H9 (cell line): ENCODE data around the gene CABLES2. TPM values are rescaled to one million over a fixed set of nuclear protein-coding genes. Genes with fewer than 3 reads are reported as not detected.

Source experiments
- DNase-seq: peaks from one replicate; pipeline ENCODE4 v3.0.0-alpha.2; 2017
- H2AFZ ChIP-seq: one replicate; pipeline ENCODE4 v1.6.1; 2013; ENCODE audit warnings: mild to moderate bottlenecking, low read length, control low read depth, moderate library complexity
- H2AK5ac ChIP-seq: 2 replicates; pipeline ENCODE4 v1.6.1; 2013; ENCODE audit warnings: low read length, control low read depth, mixed read lengths; ENCODE audit not compliant: insufficient read length
- H2BK120ac ChIP-seq: one replicate; pipeline ENCODE4 v1.6.1; 2013; ENCODE audit warnings: low read depth, mild to moderate bottlenecking, low read length, control low read depth, inconsistent platforms; ENCODE audit not compliant: poor library complexity, severe bottlenecking
- H2BK12ac ChIP-seq: 2 replicates; pipeline ENCODE4 v1.6.1; 2013; ENCODE audit warnings: low read length, control low read depth, mixed read lengths, low read depth; ENCODE audit not compliant: insufficient read length
- H2BK15ac ChIP-seq: 2 replicates; pipeline ENCODE4 v1.6.1; 2013; ENCODE audit warnings: low read depth, low read length, control low read depth
- H2BK20ac ChIP-seq: one replicate; pipeline ENCODE4 v1.6.1; 2013; ENCODE audit warnings: low read depth, mild to moderate bottlenecking, low read length, control low read depth, inconsistent platforms; ENCODE audit not compliant: poor library complexity, severe bottlenecking
- H2BK5ac ChIP-seq: 2 replicates; pipeline ENCODE4 v1.6.1; 2013; ENCODE audit warnings: low read length, control low read depth, mixed read lengths; ENCODE audit not compliant: insufficient read length
- H3K14ac ChIP-seq: 2 replicates; pipeline ENCODE4 v1.6.1; 2013; ENCODE audit warnings: low read length, control low read depth; ENCODE audit not compliant: insufficient read depth
- H3K18ac ChIP-seq: 2 replicates; pipeline ENCODE4 v1.6.1; 2013; ENCODE audit warnings: low read depth, mild to moderate bottlenecking, mixed read lengths, low read length, control low read depth; ENCODE audit not compliant: insufficient read length
- H3K23ac ChIP-seq: 2 replicates; pipeline ENCODE4 v1.6.1; 2013; ENCODE audit warnings: low read length, control low read depth, mixed read lengths, low read depth; ENCODE audit not compliant: insufficient read length
- H3K23me2 ChIP-seq: 2 replicates; pipeline ENCODE4 v1.6.1; 2013; ENCODE audit warnings: low read depth, mild to moderate bottlenecking, mixed read lengths, low read length, control low read depth; ENCODE audit not compliant: insufficient read length, poor library complexity, severe bottlenecking
- H3K27ac ChIP-seq: 2 replicates; pipeline ENCODE4 v1.5.1; 2013; ENCODE audit warnings: low read length, control low read depth, mixed read lengths, low read depth; ENCODE audit not compliant: insufficient read length
- H3K27me3 ChIP-seq: 2 replicates; pipeline ENCODE4 v1.6.1; 2013; ENCODE audit warnings: low read length, control low read depth, inconsistent platforms; ENCODE audit not compliant: insufficient read depth
- H3K4ac ChIP-seq: 2 replicates; pipeline ENCODE4 v1.6.1; 2013; ENCODE audit warnings: low read depth, mild to moderate bottlenecking, control low read depth, inconsistent platforms, low read length, moderate library complexity
- H3K4me1 ChIP-seq: 2 replicates; pipeline ENCODE4 v1.6.1; 2013; ENCODE audit warnings: low read length, control low read depth, inconsistent platforms; ENCODE audit not compliant: insufficient read depth
- H3K4me2 ChIP-seq: 2 replicates; pipeline ENCODE4 v1.6.1; 2013; ENCODE audit warnings: low read length, control low read depth, mixed read lengths; ENCODE audit not compliant: insufficient read length, insufficient read depth
- H3K56ac ChIP-seq: 2 replicates; pipeline ENCODE4 v1.6.1; 2013; ENCODE audit warnings: low read depth, mild to moderate bottlenecking, mixed read lengths, low read length, control low read depth; ENCODE audit not compliant: insufficient read length
- H3K79me1 ChIP-seq: 2 replicates; pipeline ENCODE4 v1.6.1; 2013; ENCODE audit warnings: low read depth, mild to moderate bottlenecking, moderate library complexity, low read length, control low read depth, inconsistent platforms; ENCODE audit not compliant: insufficient read depth, poor library complexity, severe bottlenecking
- H3K79me2 ChIP-seq: 2 replicates; pipeline ENCODE4 v1.6.1; 2013; ENCODE audit warnings: low read length, control low read depth, inconsistent platforms; ENCODE audit not compliant: insufficient read depth
- H3K9ac ChIP-seq: 2 replicates; pipeline ENCODE4 v1.6.1; 2013; ENCODE audit warnings: low read length, control low read depth, mixed read lengths; ENCODE audit not compliant: insufficient read length; ENCODE audit errors: extremely low read depth
- H3K9me3 ChIP-seq: one replicate; pipeline ENCODE4 v1.6.1; 2013; ENCODE audit warnings: low read depth, low read length, inconsistent platforms; ENCODE audit not compliant: control insufficient read depth
- H3T11ph ChIP-seq: one replicate; pipeline ENCODE4 v1.6.1; 2013; ENCODE audit warnings: mild to moderate bottlenecking, low read length, control low read depth, inconsistent platforms
- H4K20me1 ChIP-seq: one replicate; pipeline ENCODE4 v1.6.1; 2013; ENCODE audit not compliant: control insufficient read depth, insufficient read length, insufficient read depth
- H4K5ac ChIP-seq: 2 replicates; pipeline ENCODE4 v1.6.1; 2013; ENCODE audit warnings: low read depth, mild to moderate bottlenecking, mixed read lengths, low read length, control low read depth; ENCODE audit not compliant: insufficient read length
- H4K8ac ChIP-seq: replicated peaks from 2 replicates; pipeline ENCODE4 v1.6.1; 2013; ENCODE audit warnings: low read length, control low read depth, mixed read lengths, low read depth; ENCODE audit not compliant: insufficient read length
- H4K91ac ChIP-seq: 2 replicates; pipeline ENCODE4 v1.6.1; 2013; ENCODE audit warnings: low read depth, mild to moderate bottlenecking, moderate library complexity, mixed read lengths, low read length, control low read depth; ENCODE audit not compliant: insufficient read length
- H3K27ac Mint-ChIP-seq, 3 experiments: 2 replicates in 2 of 3; 3 replicates in 1 of 3; pipeline ENCODE4 v1.8.0; 2020 to 2021; ENCODE audit warnings: mixed read lengths in 3 of 3, mild to moderate bottlenecking in 1 of 3, moderate library complexity in 1 of 3
- H3K27me3 Mint-ChIP-seq: 2 replicates; pipeline ENCODE4 v1.8.0; 2021; ENCODE audit warnings: low read depth, mild to moderate bottlenecking, moderate library complexity, mixed read lengths
- H3K36me3 Mint-ChIP-seq, 3 experiments: 2 replicates in 2 of 3; 3 replicates in 1 of 3; pipeline ENCODE4 v1.8.0; 2020 to 2021; ENCODE audit warnings: low read depth in 3 of 3, mixed read lengths in 3 of 3; ENCODE audit not compliant: insufficient read depth in 1 of 3
- H3K4me1 Mint-ChIP-seq, 2 experiments: 2 replicates each; pipeline ENCODE4 v1.8.0; 2020; ENCODE audit warnings: mixed read lengths in 2 of 2
- H3K4me3 Mint-ChIP-seq, 2 experiments: 2 replicates in 1 of 2; 3 replicates in 1 of 2; pipeline ENCODE4 v1.8.0; 2020 to 2021; ENCODE audit warnings: mild to moderate bottlenecking in 2 of 2, mixed read lengths in 2 of 2, moderate library complexity in 1 of 2
- H3K9me3 Mint-ChIP-seq, 2 experiments: 2 replicates in 1 of 2; 3 replicates in 1 of 2; pipeline ENCODE4 v1.8.0; 2020; ENCODE audit warnings: mild to moderate bottlenecking in 2 of 2, mixed read lengths in 2 of 2, moderate library complexity in 1 of 2
- CTCF ChIP-seq: fragments of 200-600 bp; sonication (generic); conservative IDR thresholded peaks from 3 replicates; pipeline ENCODE4 v1.8.0; 2021; ENCODE audit warnings: antibody characterized with exemption, mild to moderate bottlenecking
- WGBS: extraction: QIAGEN DNeasy Blood & Tissue Kit; methylation state at CpG from one replicate; pipeline ENCODE4 v1.1.7; 2013; ENCODE audit warnings: missing lambda C conversion rate, low lambda C conversion rate, mixed read lengths; ENCODE audit not compliant: insufficient read length; ENCODE audit errors: extremely low coverage; 5-methylcytosine and 5-hydroxymethylcytosine counted together
- total RNA-seq: library from RNA; stranded (reverse); gene quantifications from 2 replicates; pipeline ENCODE4 v1.2.1, GENCODE V29; 2021

Gene CABLES2
- total RNA-seq, 1 experiment from 2014 or later: 10.8 TPM

GRCh38 chr20:62345681-62346370 lies 61.3 kb downstream of the CABLES2 start:
- no peaks in the 10 kb centered on the region; the same call in 1 of the 2 replicates for H3K27me3 Mint-ChIP-seq
- H3K9ac ChIP-seq: no peak overlapping the region

More at GRCh38 chr20:62345681-62346370, 61.3 kb downstream of the CABLES2 start:
- TF ChIP-seq CTCF: no peak
- no peak overlapping the region for H3K4me3 Mint-ChIP-seq
- no peak overlapping the region for H2BK20ac ChIP-seq
- no peak overlapping the region for H3K23ac ChIP-seq
- H3K79me1 ChIP-seq: no peaks in the 10 kb centered on the region
- H3K79me2 ChIP-seq: no peaks in the 10 kb centered on the region
- H2AFZ ChIP-seq: no peak overlapping the region
- H4K5ac ChIP-seq: no peak overlapping the region
- peaks cover 9 to 18% of the 10 kb centered on the region in 2 experiments for H3K9me3 Mint-ChIP-seq
- H3K27me3 ChIP-seq: no peaks in the 10 kb centered on the region
- no peak overlapping the region for H4K8ac ChIP-seq
- H3K4me1 Mint-ChIP-seq: no peaks in the 10 kb centered on the region
- WGBS: no CpG with 5 or more reads among the region's 25 CpGs
- no peak overlapping the region for H3K18ac ChIP-seq
- no peak overlapping the region for H3T11ph ChIP-seq
- no peaks in the 10 kb centered on the region for H3K9me3 ChIP-seq
- no peak for DNase-seq
- H2BK12ac ChIP-seq: no peak overlapping the region
- H3K4ac ChIP-seq: no peak overlapping the region
- H2BK120ac ChIP-seq: no peak overlapping the region
- H2AK5ac ChIP-seq: no peak overlapping the region
- H3K27ac ChIP-seq: no peak overlapping the region
- no peak overlapping the region for H2BK15ac ChIP-seq
- H4K91ac ChIP-seq: no peak overlapping the region
- no peaks in the 10 kb centered on the region for H4K20me1 ChIP-seq
- no peak overlapping the region for H3K56ac ChIP-seq
- H3K4me1 ChIP-seq: no peaks in the 10 kb centered on the region
- no peak overlapping the region for H3K4me2 ChIP-seq
- H2BK5ac ChIP-seq: no peak overlapping the region
- H3K36me3 Mint-ChIP-seq: peaks cover 25 to 81% (median 78%) of the 10 kb centered on the region in 3 experiments
- H3K27ac Mint-ChIP-seq: no peak overlapping the region
- H3K23me2 ChIP-seq: no peaks in the 10 kb centered on the region
- H3K14ac ChIP-seq: no peak overlapping the region
